Measurements from ENCODE around the gene EIF2S1. TPM values are rescaled to one million over a fixed set of nuclear protein-coding genes. Genes with fewer than 3 reads are reported as not detected.
"Not testable (repeated sequence)": the region's sequence is repeated elsewhere in the genome, so short reads cannot be mapped to it uniquely, and the experiment has no call there.

Gene EIF2S1
- total RNA-seq, 1 donor from 2014 or later = 35.6 TPM

GRCh38 chr14:67371247-67372148, 11.4 kb downstream of the EIF2S1 start:
- DNase-seq (ENCODE audit: low spot score) (no peak), ATAC-seq (no peak)

- ATAC-seq (no peak), DNase-seq (ENCODE audit: low spot score) (no peak)
These were observed 12.7 kb downstream of the EIF2S1 start for GRCh38 chr14:67372833-67373232.

GRCh38 chr14:67373347-67373746, 13.2 kb downstream of the EIF2S1 start:
- no peak for ATAC-seq

GRCh38 chr14:67377916-67378315, 17.8 kb downstream of the EIF2S1 start:
- no peak for ATAC-seq
- DNase-seq (ENCODE audit: low spot score) = no peak

More at GRCh38 chr14:67373347-67373746, 13.2 kb downstream of the EIF2S1 start:
- no peak for DNase-seq (ENCODE audit: low spot score)

- ATAC-seq (no peak), DNase-seq (ENCODE audit: low spot score) (no peak)
These were observed 25.0 kb downstream of the EIF2S1 start for GRCh38 chr14:67385120-67385519.

- no peak for ATAC-seq
- DNase-seq (ENCODE audit: low spot score) = no peak
These were observed 25.5 kb downstream of the EIF2S1 start for GRCh38 chr14:67385618-67386017.

GRCh38 chr14:67387195-67387594, 27.1 kb downstream of the EIF2S1 start:
- no peak for ATAC-seq

GRCh38 chr14:67389275-67389674, 29.1 kb downstream of the EIF2S1 start:
- ATAC-seq = peak; percentile 14

More at GRCh38 chr14:67387195-67387594, 27.1 kb downstream of the EIF2S1 start:
- DNase-seq (ENCODE audit: low spot score) = no peak

GRCh38 chr14:67389811-67390534, 29.8 kb downstream of the EIF2S1 start:
- peak; percentile 21 for ATAC-seq

More at GRCh38 chr14:67389275-67389674, 29.1 kb downstream of the EIF2S1 start:
- no peak for DNase-seq (ENCODE audit: low spot score)

GRCh38 chr14:67391268-67391667, 31.1 kb downstream of the EIF2S1 start:
- DNase-seq (ENCODE audit: low spot score) = no peak
- ATAC-seq = no peak

More at GRCh38 chr14:67389811-67390534, 29.8 kb downstream of the EIF2S1 start:
- DNase-seq (ENCODE audit: low spot score) = no peak

- no peak for ATAC-seq
- DNase-seq (ENCODE audit: low spot score) = no peak
These were observed 32.0 kb downstream of the EIF2S1 start for GRCh38 chr14:67392123-67392522.

- DNase-seq (ENCODE audit: low spot score) (peak; percentile 89), ATAC-seq (peak; percentile 89)
These were observed 32.7 kb downstream of the EIF2S1 start for GRCh38 chr14:67392800-67393199.

GRCh38 chr14:67393689-67394088, 33.6 kb downstream of the EIF2S1 start:
- no peak for DNase-seq (ENCODE audit: low spot score)
- no peak for ATAC-seq

- ATAC-seq = no peak
- no peak for DNase-seq (ENCODE audit: low spot score)
These were observed 35.2 kb downstream of the EIF2S1 start for GRCh38 chr14:67395086-67395875.

- ATAC-seq (no peak), DNase-seq (ENCODE audit: low spot score) (no peak)
These were observed 35.7 kb downstream of the EIF2S1 start for GRCh38 chr14:67395876-67396189.

- DNase-seq (ENCODE audit: low spot score) = no peak
- ATAC-seq = no peak
These were observed 36.3 kb downstream of the EIF2S1 start for GRCh38 chr14:67396381-67396970.

GRCh38 chr14:67397536-67397935, 37.4 kb downstream of the EIF2S1 start:
- DNase-seq (ENCODE audit: low spot score) (no peak), ATAC-seq (no peak)

- ATAC-seq = no peak
These were observed 40.3 kb downstream of the EIF2S1 start for GRCh38 chr14:67400434-67400833.

GRCh38 chr14:67405771-67406170, 45.6 kb downstream of the EIF2S1 start:
- ATAC-seq (no peak), DNase-seq (ENCODE audit: low spot score) (peak; percentile 8)

More at GRCh38 chr14:67400434-67400833, 40.3 kb downstream of the EIF2S1 start:
- no peak for DNase-seq (ENCODE audit: low spot score)

- DNase-seq (ENCODE audit: low spot score); ATAC-seq: not testable (repeated sequence)
These were observed 48.1 kb downstream of the EIF2S1 start for GRCh38 chr14:67408122-67408801.

Data from left lobe of liver (tissue), 2 donors.